OCI-LY3 (cell line): ENCODE measurements around the gene LARGE1.

ENCODE experiments used
- H2AFZ ChIP-seq: fragments of 200-600, 300-600 bp; shearing (Covaris generic); 2 replicates; pipeline ENCODE4 v1.6.0; 2014; ENCODE audit warnings: antibody characterized with exemption, low read depth, low read length
- H3K27ac ChIP-seq: fragments of 200-600, 300-600 bp; sonication (generic); 2 replicates; pipeline ENCODE4 v1.5.1; 2014; ENCODE audit warnings: mild to moderate bottlenecking, low read length, moderate library complexity, mixed read lengths
- H3K27me3 ChIP-seq: fragments of 200-600, 300-600 bp; sonication (generic); 2 replicates; pipeline ENCODE4 v1.6.1; 2014; ENCODE audit warnings: low read depth, low read length, mixed read lengths
- H3K36me3 ChIP-seq: fragments of 200-600, 300-600 bp; sonication (generic); replicated peaks from 2 replicates; pipeline ENCODE3; 2014; ENCODE audit warnings: low read depth, low read length, mixed read lengths
- H3K4me1 ChIP-seq: fragments of 300-600, 200-600 bp; sonication (generic); 2 replicates; pipeline ENCODE4 v1.6.1; 2014; ENCODE audit warnings: low read length, mixed read lengths
- H3K4me2 ChIP-seq: fragments of 200-600, 300-600 bp; sonication (generic); 2 replicates; pipeline ENCODE4 v1.6.1; 2014; ENCODE audit warnings: low read length, mixed read lengths
- H3K4me3 ChIP-seq: fragments of 300-600, 200-600 bp; sonication (generic); 2 replicates; pipeline ENCODE4 v1.5.1; 2014; ENCODE audit warnings: antibody characterized with exemption, mild to moderate bottlenecking, low read length, moderate library complexity
- H3K79me2 ChIP-seq: fragments of 300-600, 200-600 bp; shearing (Covaris generic); 2 replicates; pipeline ENCODE4 v1.6.1; 2014; ENCODE audit warnings: mild to moderate bottlenecking, low read length, mixed read lengths
- H3K9ac ChIP-seq: fragments of 300-600, 200-600 bp; shearing (Covaris generic); 2 replicates; pipeline ENCODE4 v1.6.0; 2014; ENCODE audit warnings: mild to moderate bottlenecking, low read length, moderate library complexity
- H3K9me3 ChIP-seq: fragments of 200-600, 300-600 bp; shearing (Covaris generic); 2 replicates; pipeline ENCODE4 v1.6.1; 2014; ENCODE audit warnings: low read length, mixed read lengths; ENCODE audit not compliant: insufficient read depth
- H4K20me1 ChIP-seq: fragments of 200-600, 300-600 bp; sonication (generic); 2 replicates; pipeline ENCODE4 v1.6.1; 2016; ENCODE audit warnings: low read length, mixed read lengths; ENCODE audit not compliant: insufficient read depth
- CTCF ChIP-seq: fragments of 200-600, 300-600 bp; sonication (generic); IDR thresholded peaks from 2 replicates; pipeline ENCODE4 v1.5.1; 2014; ENCODE audit warnings: antibody characterized with exemption, low read length, low read depth
- EZH2phosphoT487 ChIP-seq: fragments of 200-600 bp; shearing (Covaris generic); IDR thresholded peaks from 2 replicates; pipeline ENCODE4 v1.6.1; 2018; ENCODE audit warnings: antibody characterized with exemption, mixed run types, low read depth

LARGE1 gene

GRCh38 chr22:33798401-33798800 lies 121.9 kb downstream of the LARGE1 start:
- no peak for TF ChIP-seq CTCF
- TF ChIP-seq EZH2phosphoT487: no peak
- no peaks in the 10 kb centered on the region for H4K20me1 ChIP-seq
- H3K36me3 ChIP-seq: peaks cover 7% of the 10 kb centered on the region
- no peaks in the 10 kb centered on the region for H3K27me3 ChIP-seq
- peaks cover 40% of the 10 kb centered on the region for H3K79me2 ChIP-seq
- H3K4me2 ChIP-seq: no peak overlapping the region
- H3K9ac ChIP-seq: no peak overlapping the region
- H3K27ac ChIP-seq: no peak overlapping the region
- H3K4me1 ChIP-seq: peaks cover 10% of the 10 kb centered on the region
- H3K9me3 ChIP-seq: peaks cover 6% of the 10 kb centered on the region
- H3K4me3 ChIP-seq: no peak overlapping the region
- H2AFZ ChIP-seq: no peak overlapping the region

- no peak overlapping the region for H3K4me2 ChIP-seq
- H3K36me3 ChIP-seq: peaks cover 23% of the 10 kb centered on the region
- H4K20me1 ChIP-seq: no peaks in the 10 kb centered on the region
- H3K27me3 ChIP-seq: no peaks in the 10 kb centered on the region
- H3K4me1 ChIP-seq: peaks cover 22% of the 10 kb centered on the region
- H3K9me3 ChIP-seq: peaks cover 17% of the 10 kb centered on the region
- no peak overlapping the region for H3K9ac ChIP-seq
- H2AFZ ChIP-seq: no peak overlapping the region
- TF ChIP-seq CTCF (peak; percentile 23; the same call in 1 of the 2 replicates), EZH2phosphoT487 (no peak)
- H3K4me3 ChIP-seq: no peak overlapping the region
- peaks cover 45% of the 10 kb centered on the region for H3K79me2 ChIP-seq
- H3K27ac ChIP-seq: no peak overlapping the region
Measured at GRCh38 chr22:33796494-33796893, 123.8 kb downstream of the LARGE1 start.

- Histone ChIP-seq H3K27me3 (no peaks in the 10 kb centered on the region), H3K4me3 (no peak overlapping the region), H3K27ac (no peak overlapping the region), H3K9me3 (peaks cover 38% of the 10 kb centered on the region), H2AFZ (no peak overlapping the region), H3K36me3 (peaks cover 39% of the 10 kb centered on the region), H3K79me2 (peaks cover 55% of the 10 kb centered on the region), H3K4me1 (peaks cover 42% of the 10 kb centered on the region), H3K9ac (no peak overlapping the region), H3K4me2 (no peak overlapping the region), H4K20me1 (no peaks in the 10 kb centered on the region)
- no peak for TF ChIP-seq EZH2phosphoT487
- TF ChIP-seq CTCF: no peak
Measured at GRCh38 chr22:33793475-33793874, 126.8 kb downstream of the LARGE1 start.

- peaks cover 45% of the 10 kb centered on the region for H3K36me3 ChIP-seq
- peaks cover 56% of the 10 kb centered on the region for H3K79me2 ChIP-seq
- no peak overlapping the region for H3K9ac ChIP-seq
- H3K4me2 ChIP-seq: peak overlapping the region; percentile 16; the same call in 1 of the 2 replicates
- peaks cover 47% of the 10 kb centered on the region for H3K4me1 ChIP-seq
- no peak overlapping the region for H3K4me3 ChIP-seq
- no peaks in the 10 kb centered on the region for H3K27me3 ChIP-seq
- TF ChIP-seq EZH2phosphoT487: no peak
- no peak for TF ChIP-seq CTCF
- no peak overlapping the region for H2AFZ ChIP-seq
- no peaks in the 10 kb centered on the region for H4K20me1 ChIP-seq
- no peak overlapping the region for H3K27ac ChIP-seq
- H3K9me3 ChIP-seq: peaks cover 44% of the 10 kb centered on the region
Measured at GRCh38 chr22:33792832-33793231, 127.4 kb downstream of the LARGE1 start.
